K562 (cell line): ENCODE measurements around the gene SOX15. TPM values are rescaled to one million over a fixed set of nuclear protein-coding genes. Genes with fewer than 3 reads are reported as not detected.

Experiments used
- ATAC-seq: fragments of 200-7000 bp; cut with Tn5 transposase; 3 replicates; pipeline ENCODE4 v1.9.1; 2020; ENCODE audit warnings: moderate library complexity
- BruUV-seq: library from RNA; stranded (reverse); fragments of 400-500 nt; replicated peaks from 2 replicates; lab custom pipeline; 2021; lab: Mats Ljungman, UMichigan
- CTCF ChIA-PET: fragments of 300-600 bp; formaldehyde crosslinking; extraction: SDS; loops from one replicate; lab custom pipeline; 2021; ENCODE audit warnings: low intra/inter-chr PET ratio; lab: Yijun Ruan, JAX
- POLR2A ChIA-PET: fragments of 300-600, 350-650 bp; sonication (Branson Sonifier 250); formaldehyde crosslinking; extraction: SDS; loops from one replicate; lab custom pipeline; 2021; ENCODE audit warnings: antibody characterized with exemption, inconsistent platforms; lab: Yijun Ruan, JAX
- DNase-seq, 4 experiments: peaks; one replicate each; pipeline versions ENCODE4 v3.0.0 to v3.0.0-alpha.2; 2011 to 2018; ENCODE audit warnings: low spot score in 3 of 4, mixed read lengths in 3 of 4; ENCODE audit errors: extremely low read depth in 1 of 4
- FAIRE-seq: peaks from 2 replicates; lab custom pipeline; 2011; peaks lifted over from hg19 to GRCh38; lab: Jason Lieb, UNC
- H2AFZ ChIP-seq: 2 replicates; pipeline ENCODE4 v1.6.0; 2011; ENCODE audit warnings: low read depth, low read length, control low read depth, inconsistent platforms
- H3K27ac ChIP-seq: fragments of 200-600 bp; 3 replicates; pipeline ENCODE4 v1.8.0; 2011; ENCODE audit warnings: low read depth, mild to moderate bottlenecking, control low read depth, inconsistent platforms, low read length, moderate library complexity, mixed read lengths; ENCODE audit errors: extremely low read depth
- H3K27me3 ChIP-seq, 2 experiments: fragments of 300-600 bp in 1 of 2; 2 replicates in 1 of 2; 3 replicates in 1 of 2; pipeline versions ENCODE4 v1.6.0 to v1.8.0; 2011; ENCODE audit warnings: inconsistent platforms in 2 of 2, low read length in 2 of 2, mild to moderate bottlenecking in 1 of 2, mixed read lengths in 1 of 2, moderate library complexity in 1 of 2; ENCODE audit not compliant: control insufficient read depth in 2 of 2, insufficient read depth in 2 of 2
- H3K36me3 ChIP-seq: fragments of 300-600 bp; 3 replicates; pipeline ENCODE4 v1.8.0; 2011; ENCODE audit warnings: mild to moderate bottlenecking, low read length, inconsistent platforms; ENCODE audit not compliant: control insufficient read depth, insufficient read depth
- H3K4me1 ChIP-seq, 2 experiments: fragments of 200-600 bp in 1 of 2; replicated peaks in 1 of 2; 2 replicates in 1 of 2; 3 replicates in 1 of 2; pipeline versions ENCODE4 v1.5.1 to v1.8.0; 2011; ENCODE audit warnings: inconsistent platforms in 2 of 2, low read length in 2 of 2, mild to moderate bottlenecking in 1 of 2, mixed read lengths in 1 of 2, moderate library complexity in 1 of 2; ENCODE audit not compliant: control insufficient read depth in 2 of 2, insufficient read depth in 2 of 2
- H3K4me2 ChIP-seq: 2 replicates; pipeline ENCODE4 v1.6.1; 2011; ENCODE audit warnings: low read length, control low read depth, inconsistent platforms, mixed read lengths; ENCODE audit not compliant: insufficient read depth
- H3K4me3 ChIP-seq: fragments of 200-600 bp; sonication (generic), shearing (Covaris generic); 2 replicates; pipeline ENCODE4 v1.5.1; 2016; ENCODE audit warnings: control low read depth, inconsistent platforms
- H3K79me2 ChIP-seq: fragments of 200-600 bp; 3 replicates; pipeline ENCODE4 v1.8.0; 2011; ENCODE audit warnings: low read length, inconsistent platforms; ENCODE audit not compliant: control insufficient read depth, insufficient read depth
- H3K9ac ChIP-seq, 2 experiments: 2 replicates each; pipeline versions ENCODE4 v1.6.0 to v1.6.1; 2011; ENCODE audit warnings: low read depth in 2 of 2, low read length in 2 of 2, control low read depth in 1 of 2, inconsistent platforms in 1 of 2, mild to moderate bottlenecking in 1 of 2, mixed read lengths in 1 of 2; ENCODE audit not compliant: insufficient read depth in 1 of 2
- H3K9me1 ChIP-seq: one replicate; pipeline ENCODE4 v1.6.0; 2011; ENCODE audit warnings: inconsistent platforms, mild to moderate bottlenecking, low read length, moderate library complexity; ENCODE audit not compliant: control insufficient read depth, insufficient read depth
- H3K9me3 ChIP-seq: replicated peaks from 2 replicates; pipeline ENCODE4 v1.5.1; 2011; ENCODE audit warnings: low read depth, low read length, inconsistent platforms; ENCODE audit not compliant: control insufficient read depth, insufficient read depth
- H4K20me1 ChIP-seq: replicated peaks from 2 replicates; pipeline ENCODE4 v1.6.1; 2011; ENCODE audit warnings: low read length, inconsistent platforms, mixed read lengths; ENCODE audit not compliant: control insufficient read depth, insufficient read depth
- CBFA2T3 ChIP-seq: fragments of 450-650 bp; IDR thresholded peaks from 2 replicates; pipeline ENCODE4 v1.6.1; 2017
- ELF2 ChIP-seq: fragments of 250-450 bp; sonication (Bioruptor Pico); IDR thresholded peaks from 2 replicates; pipeline ENCODE4 v1.5.0; 2021; ENCODE audit warnings: mild to moderate bottlenecking
- EZH2 ChIP-seq: IDR thresholded peaks from 2 replicates; pipeline ENCODE4 v1.6.1; 2012; ENCODE audit warnings: low read depth, mild to moderate bottlenecking, inconsistent platforms, low read length, borderline replicate concordance
- FOXM1 ChIP-seq, 2 experiments: fragments of 450-650 bp in 1 of 2; sonication (generic) in 1 of 2; formaldehyde crosslinking in 1 of 2; IDR thresholded peaks; 2 replicates each; pipeline versions ENCODE4 v1.6.1 to v1.9.0; 2017 to 2022; ENCODE audit warnings: low read depth in 2 of 2, mild to moderate bottlenecking in 2 of 2, missing genetic modification reagents in 1 of 2, moderate library complexity in 1 of 2
- KAT7 ChIP-seq: sonication (generic); formaldehyde crosslinking; IDR thresholded peaks from 2 replicates; pipeline ENCODE4 v1.8.0; 2022; ENCODE audit warnings: missing genetic modification reagents, mild to moderate bottlenecking, borderline replicate concordance
- NONO ChIP-seq, 2 experiments: fragments of 200-400 bp in 1 of 2; fragments of 450-650 bp in 1 of 2; formaldehyde crosslinking in 1 of 2; IDR thresholded peaks; 2 replicates each; pipeline ENCODE4 v1.6.1; 2017; ENCODE audit warnings: low read depth in 2 of 2, mild to moderate bottlenecking in 2 of 2, moderate library complexity in 2 of 2, low read length in 1 of 2
- SPI1 ChIP-seq: IDR thresholded peaks from 2 replicates; pipeline ENCODE4 v1.6.1; 2011; ENCODE audit warnings: low read depth, low read length, control low read depth, borderline replicate concordance
- SREBF2 ChIP-seq: sonication (generic); formaldehyde crosslinking; IDR thresholded peaks from 2 replicates; pipeline ENCODE4 v1.4.0; 2020; ENCODE audit warnings: mild to moderate bottlenecking, missing genetic modification reagents
- TEAD2 ChIP-seq: fragments of 450-650 bp; IDR thresholded peaks from 2 replicates; pipeline ENCODE4 v1.6.1; 2016; ENCODE audit warnings: missing genetic modification characterization, control low read depth, missing compliant biosample characterization
- ZFP91 ChIP-seq: sonication (generic); formaldehyde crosslinking; IDR thresholded peaks from 2 replicates; pipeline ENCODE4 v1.8.0; 2022; ENCODE audit warnings: mild to moderate bottlenecking, missing genetic modification reagents
- ZNF324 ChIP-seq: fragments of 250-450 bp; sonication (Bioruptor Pico); IDR thresholded peaks from 2 replicates; pipeline ENCODE4 v1.4.0; 2020; ENCODE audit warnings: mild to moderate bottlenecking
- ZNF780A ChIP-seq: fragments of 250-450 bp; sonication (Bioruptor Pico); IDR thresholded peaks from 2 replicates; pipeline ENCODE4 v1.5.0; 2021; ENCODE audit warnings: mild to moderate bottlenecking
- WGBS: fragments of 100-300 bp; shearing (Covaris generic); methylation state at CpG from one replicate; pipeline ENCODE4 v1.1.6; 2016; ENCODE audit warnings: low coverage, mixed read lengths; ENCODE audit not compliant: insufficient coverage; ENCODE audit errors: missing lambda C conversion rate; 5-methylcytosine and 5-hydroxymethylcytosine counted together
- in situ Hi-C: fragments of 300-500 bp; cut with MboI; formaldehyde crosslinking; loops from 4 replicates; pipeline ENCODE4 v1.15.0; 2018; ENCODE audit warnings: inconsistent platforms, mixed read lengths
- intact Hi-C: fragments of 100-400 bp; cut with micrococcal nuclease; formaldehyde crosslinking; loops from 2 replicates; pipeline ENCODE4 v1.14.2; 2022
- polyA plus RNA-seq, 8 experiments: library from polyadenylated mRNA; depleted of rRNA in 4 of 8; stranded (reverse) in 5 of 8; unstranded in 3 of 8; fragments of >200 nt; fragmentation: Nextera tagmentation in 2 of 8; fragmentation: Illumina TruSeq in 1 of 8; extraction: Ambion mirVana in 2 of 8; extraction: Trizol in 1 of 8; gene quantifications; 2 replicates each; pipeline versions ENCODE4 v1.2.1 to v1.2.3, GENCODE V29; 2011 to 2014; ENCODE audit warnings: inconsistent platforms in 1 of 8, missing spikeins in 1 of 8
- total RNA-seq, 7 experiments: library from RNA; depleted of rRNA in 6 of 7; stranded (reverse); fragments of >200 nt in 6 of 7; fragmentation: Illumina TruSeq in 2 of 7; extraction: Trizol in 2 of 7; gene quantifications; 2 replicates each; pipeline versions ENCODE4 v1.2.1 to v1.2.3, GENCODE V29; 2011 to 2021; ENCODE audit warnings: low replicate concordance in 1 of 7
- TF ChIP-seq, protein P1 (sequence below), 3 experiments: fragments of 200-800 bp in 1 of 3; sonication (Bioruptor generic) in 1 of 3; sonication (generic) in 1 of 3; formaldehyde crosslinking in 1 of 3; IDR thresholded peaks; 2 replicates each; pipeline versions ENCODE4 v1.6.1 to v1.8.0; 2016 to 2022; ENCODE audit warnings: mild to moderate bottlenecking in 2 of 3, missing compliant biosample characterization in 2 of 3, missing genetic modification characterization in 2 of 3, missing genetic modification reagents in 1 of 3
- TF ChIP-seq, protein P2 (sequence below): sonication (generic); formaldehyde crosslinking; IDR thresholded peaks from 2 replicates; pipeline ENCODE4 v1.8.1; 2022; ENCODE audit warnings: missing genetic modification reagents

The SOX15 gene
- total and polyA plus RNA-seq, 9 of the 15 experiments (the other 6 are each of a cell fraction or from before 2014, with no cell fraction given), result 0.07 to 0.33 (median 0.19) TPM; not detected in 5

GRCh38 chr17:7582396-7583252 is 7.3 kb downstream of the SOX15 start:
- ATAC-seq (no peak), DNase-seq (no peak), FAIRE-seq (no peak)
- intact Hi-C loops, result loop anchor here (5.0 kb wide), 1 partner anchor 35 kb away; no protein-coding TSS in a partner anchor
- Histone ChIP-seq H3K9me3 (no peaks in the 10 kb centered on the region), H3K27me3 (no peaks in the 10 kb centered on the region), H3K4me3 (peak overlapping the region; percentile 47), H3K9ac (peak overlapping the region; percentile 96 to 98), H3K36me3 (peaks cover 29% of the 10 kb centered on the region), H4K20me1 (peaks cover 8% of the 10 kb centered on the region; the same call in 1 of the 2 replicates), H3K27ac (peak overlapping the region; percentile 99), H3K4me2 (peak overlapping the region; percentile 94), H3K4me1 (peaks cover 58 to 72% of the 10 kb centered on the region in 2 experiments), H3K79me2 (peaks cover 75% of the 10 kb centered on the region), H2AFZ (peak overlapping the region; percentile 98), H3K9me1 (no peaks in the 10 kb centered on the region)
- no TSS peak for BruUV-seq
- WGBS, result 78% methylated on average over 8 of the region's 36 CpGs
- POLR2A ChIA-PET, result interaction anchor here (1.2 to 3.4 kb wide), 3 partner anchors 10 to 104 kb away, joined by 7 to 46 read pairs (median 35); partner anchors contain the start of genes ATP1B2, TP53 and WRAP53
- CTCF ChIA-PET, result no interaction called here
- in situ Hi-C loops, result no loop called here
- TF ChIP-seq ZNF324 (CRISPR knock-in tag) (no peak), ZNF780A (CRISPR knock-in tag) (no peak), EZH2 (no peak), CBFA2T3 (no peak), SPI1 (no peak), ELF2 (CRISPR knock-in tag) (no peak), TEAD2 (no peak), SREBF2 (CRISPR knock-in tag) (no peak), FOXM1 (IDR thresholded peaks at IDR 0.05; ENCODE audit: low read depth) (no peak), FOXM1 (CRISPR knock-in tag; IDR thresholded peaks at IDR 0.05; ENCODE audit: low read depth) (peak; percentile 31; the same call in 1 of the 2 replicates), KAT7 (0 out of 2 replicates have a peak, but pooled peaks have one; percentile 7), ZFP91 (CRISPR knock-in tag) (no peak), NONO (IDR thresholded peaks at IDR 0.05; ENCODE audit: low read depth in 2 of 2, low read length in 1 of 2) (no peak)
- TF ChIP-seq, protein P1, sequence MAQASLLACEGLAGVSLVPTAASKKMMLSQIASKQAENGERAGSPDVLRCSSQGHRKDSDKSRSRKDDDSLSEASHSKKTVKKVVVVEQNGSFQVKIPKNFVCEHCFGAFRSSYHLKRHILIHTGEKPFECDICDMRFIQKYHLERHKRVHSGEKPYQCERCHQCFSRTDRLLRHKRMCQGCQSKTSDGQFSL (CRISPR knock-in tag; IDR thresholded peaks at IDR 0.05), result peak; percentile 48; the same call in 1 of the 2 replicates
- TF ChIP-seq, protein P1 (tag; IDR thresholded peaks at IDR 0.05), result peak in 1 of 2 experiments; percentile 65; a peak in 1 of 4 replicates
- TF ChIP-seq, protein P2, sequence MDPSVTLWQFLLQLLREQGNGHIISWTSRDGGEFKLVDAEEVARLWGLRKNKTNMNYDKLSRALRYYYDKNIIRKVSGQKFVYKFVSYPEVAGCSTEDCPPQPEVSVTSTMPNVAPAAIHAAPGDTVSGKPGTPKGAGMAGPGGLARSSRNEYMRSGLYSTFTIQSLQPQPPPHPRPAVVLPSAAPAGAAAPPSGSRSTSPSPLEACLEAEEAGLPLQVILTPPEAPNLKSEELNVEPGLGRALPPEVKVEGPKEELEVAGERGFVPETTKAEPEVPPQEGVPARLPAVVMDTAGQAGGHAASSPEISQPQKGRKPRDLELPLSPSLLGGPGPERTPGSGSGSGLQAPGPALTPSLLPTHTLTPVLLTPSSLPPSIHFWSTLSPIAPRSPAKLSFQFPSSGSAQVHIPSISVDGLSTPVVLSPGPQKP (CRISPR knock-in tag), result no peak
